ENCODE measurements around the gene RESP18.

The RESP18 gene

DNA sequence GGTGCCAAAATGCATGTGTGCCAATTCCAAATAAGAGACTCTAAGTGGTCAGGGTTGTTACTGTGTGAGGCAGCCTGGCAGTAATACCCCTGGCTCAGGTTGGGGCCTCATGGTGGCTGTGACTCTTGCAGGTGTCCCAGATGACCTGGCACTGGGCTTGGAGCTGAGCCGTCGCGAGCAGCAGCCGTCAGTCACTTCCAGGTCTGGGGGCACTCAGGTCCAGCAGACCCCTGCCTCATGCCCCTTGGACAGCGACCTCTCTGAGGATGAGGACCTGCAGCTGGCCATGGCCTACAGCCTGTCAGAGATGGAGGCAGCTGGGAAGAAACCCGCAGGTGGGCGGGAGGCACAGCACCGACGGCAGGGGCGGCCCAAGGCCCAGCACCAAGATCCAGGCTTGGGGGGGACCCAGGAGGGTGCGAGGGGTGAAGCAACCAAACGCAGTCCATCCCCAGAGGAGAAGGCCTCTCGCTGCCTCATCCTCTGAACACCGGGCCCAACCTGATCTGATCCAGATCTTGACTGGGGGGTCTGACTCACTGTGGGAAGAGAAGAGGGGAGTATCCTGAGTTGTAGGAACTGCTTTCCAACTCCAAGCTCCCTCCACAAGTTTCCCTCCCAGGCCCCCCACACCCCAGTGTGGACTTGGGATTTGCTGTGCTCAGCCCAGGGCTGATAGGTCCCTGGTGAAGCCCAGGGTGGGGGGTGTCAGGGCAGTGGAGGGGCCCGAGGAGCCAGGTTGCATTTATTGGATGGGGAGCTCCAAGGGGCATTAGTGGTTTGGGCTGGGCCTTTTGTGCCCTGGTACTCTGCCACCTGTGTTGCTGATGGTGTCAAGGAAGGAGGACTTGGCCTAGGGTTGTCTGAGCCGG lies 47.8 kb downstream of the RESP18 start:
- H3K4me3 ChIP-seq (ENCODE audit: extremely low read depth, insufficient read depth, low read length, poor library complexity, severe bottlenecking) = no peak overlapping the region
- H3K36me3 ChIP-seq (ENCODE audit: control insufficient read depth, insufficient read depth, low read length) = peaks cover 50% of the 10 kb centered on the region
- WGBS, 2 experiments (ENCODE audit: insufficient coverage in 2 of 2) = 95 to 96% methylated on average over 13 to 14 of the region's 16 CpGs
- H3K27ac ChIP-seq (ENCODE audit: low read depth, low read length, severe bottlenecking) = no peak overlapping the region
- no peaks in the 10 kb centered on the region for H3K9me3 ChIP-seq (ENCODE audit: control insufficient read depth, low read length)
- peaks cover 15% of the 10 kb centered on the region for H3K4me1 ChIP-seq (ENCODE audit: control insufficient read depth, insufficient read depth, low read length, poor library complexity, severe bottlenecking)

DNA sequence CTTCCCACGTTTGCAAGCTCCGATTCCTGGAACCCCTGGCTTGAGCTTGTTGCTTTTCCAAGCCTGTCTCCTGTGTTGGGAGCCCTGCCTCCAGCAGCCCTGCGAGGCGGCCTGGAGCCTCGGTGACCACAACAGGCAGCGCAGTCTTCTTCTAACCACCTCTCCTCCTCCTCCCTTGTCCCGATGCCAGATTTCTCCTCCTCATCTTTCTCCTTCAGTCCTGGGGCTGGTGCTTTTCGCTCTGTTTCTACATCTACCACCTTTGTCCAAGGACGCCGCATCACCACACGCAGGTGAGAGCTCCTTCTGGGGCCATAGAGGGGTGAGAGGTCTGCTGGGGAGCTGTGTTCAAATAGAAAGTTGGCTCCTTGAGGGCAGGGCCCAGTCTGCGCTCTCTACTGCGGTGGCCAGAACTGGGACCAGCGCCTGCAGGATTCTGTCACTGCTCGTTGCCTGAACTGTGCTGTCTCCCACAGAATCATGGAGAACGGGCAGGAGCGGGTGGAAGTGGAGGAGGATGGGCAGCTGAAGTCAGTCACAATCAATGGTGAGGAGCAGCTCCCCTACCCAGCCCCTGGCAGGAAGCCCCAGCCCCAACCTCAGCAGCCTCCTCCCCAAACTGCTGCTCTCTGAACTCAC lies 49.5 kb downstream of the RESP18 start:
- Histone ChIP-seq H3K36me3 (ENCODE audit: control insufficient read depth, insufficient read depth, low read length) (peaks cover 50% of the 10 kb centered on the region), H3K4me3 (ENCODE audit: extremely low read depth, insufficient read depth, low read length, poor library complexity, severe bottlenecking) (no peak overlapping the region), H3K4me1 (ENCODE audit: control insufficient read depth, insufficient read depth, low read length, poor library complexity, severe bottlenecking) (peaks cover 21% of the 10 kb centered on the region), H3K27ac (ENCODE audit: low read depth, low read length, severe bottlenecking) (no peak overlapping the region), H3K9me3 (ENCODE audit: control insufficient read depth, low read length) (no peaks in the 10 kb centered on the region)
- WGBS, 2 experiments (ENCODE audit: insufficient coverage in 2 of 2) = 94 to 95% methylated on average over 11 to 13 of the region's 17 CpGs

DNA sequence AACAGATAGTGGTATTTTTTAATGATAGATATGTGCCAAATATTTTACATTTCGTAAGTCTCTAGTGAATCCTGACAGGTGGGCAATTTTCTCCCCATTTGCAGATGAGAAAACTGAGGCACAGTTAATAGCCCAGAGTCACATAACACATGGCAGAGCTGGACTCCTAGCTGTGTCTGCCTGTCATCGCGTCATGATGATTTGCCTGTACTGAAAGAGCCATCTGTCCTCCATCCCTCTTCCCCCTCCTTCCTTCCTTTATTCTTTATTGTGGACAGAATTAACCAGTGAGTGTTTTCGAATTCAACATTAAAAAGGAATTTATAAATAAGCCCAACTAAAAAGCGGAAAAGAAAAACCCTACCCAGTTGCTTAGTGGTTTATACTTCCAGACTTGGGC lies 50.2 kb downstream of the RESP18 start:
- WGBS, 2 experiments (ENCODE audit: insufficient coverage in 2 of 2) = 100% methylated on average over 2 to 3 of the region's 5 CpGs
- Histone ChIP-seq H3K4me1 (ENCODE audit: control insufficient read depth, insufficient read depth, low read length, poor library complexity, severe bottlenecking) (peaks cover 28% of the 10 kb centered on the region), H3K9me3 (ENCODE audit: control insufficient read depth, low read length) (no peaks in the 10 kb centered on the region), H3K27ac (ENCODE audit: low read depth, low read length, severe bottlenecking) (no peak overlapping the region), H3K4me3 (ENCODE audit: extremely low read depth, insufficient read depth, low read length, poor library complexity, severe bottlenecking) (no peak overlapping the region), H3K36me3 (ENCODE audit: control insufficient read depth, insufficient read depth, low read length) (peaks cover 50% of the 10 kb centered on the region)

DNA sequence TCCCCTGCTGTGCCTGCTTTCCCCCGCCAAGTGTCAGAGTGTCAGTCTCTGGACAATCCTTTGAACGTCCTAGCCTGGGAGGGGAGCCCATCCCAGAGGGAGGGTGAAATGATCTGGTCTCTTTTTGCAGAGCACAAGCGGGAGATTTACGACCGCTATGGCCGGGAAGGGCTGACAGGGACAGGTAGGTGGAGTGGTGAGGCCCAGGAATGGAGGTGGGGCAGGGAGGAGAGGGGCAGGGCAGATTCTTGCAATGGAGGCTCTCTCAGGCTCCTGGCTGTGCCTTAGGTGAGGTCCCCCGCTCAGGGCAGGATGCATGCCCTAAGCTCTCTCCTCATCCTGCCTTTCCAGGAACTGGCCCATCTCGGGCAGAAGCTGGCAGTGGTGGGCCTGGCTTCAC lies 51.0 kb downstream of the RESP18 start:
- Histone ChIP-seq H3K36me3 (ENCODE audit: control insufficient read depth, insufficient read depth, low read length) (peaks cover 47% of the 10 kb centered on the region), H3K4me1 (ENCODE audit: control insufficient read depth, insufficient read depth, low read length, poor library complexity, severe bottlenecking) (peaks cover 31% of the 10 kb centered on the region), H3K4me3 (ENCODE audit: extremely low read depth, insufficient read depth, low read length, poor library complexity, severe bottlenecking) (no peak overlapping the region), H3K9me3 (ENCODE audit: control insufficient read depth, low read length) (no peaks in the 10 kb centered on the region), H3K27ac (ENCODE audit: low read depth, low read length, severe bottlenecking) (no peak overlapping the region)
- WGBS, 2 experiments (ENCODE audit: insufficient coverage in 2 of 2) = 67 to 81% methylated on average over 1 to 5 of the region's 8 CpGs

DNA sequence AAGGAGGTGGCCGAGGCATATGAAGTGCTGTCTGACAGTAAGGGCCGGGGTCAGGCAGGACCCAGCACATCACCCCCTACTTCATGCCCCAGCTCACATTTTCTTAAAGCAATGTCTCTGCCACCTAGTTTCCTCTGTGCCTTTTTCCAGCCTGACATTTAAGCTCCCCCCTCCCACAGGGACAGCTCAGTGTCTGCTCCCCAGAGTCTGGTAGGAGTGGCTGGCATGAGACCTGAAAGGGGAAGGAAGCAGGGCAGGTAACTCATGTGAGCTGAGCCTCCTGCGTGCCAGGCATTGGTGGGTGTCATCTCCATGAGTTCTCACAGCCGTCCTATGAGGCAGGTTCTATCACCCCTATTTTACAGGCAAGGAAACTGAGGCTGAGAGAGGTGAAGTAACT lies 51.9 kb downstream of the RESP18 start:
- Histone ChIP-seq H3K27ac (ENCODE audit: low read depth, low read length, severe bottlenecking) (no peak overlapping the region), H3K36me3 (ENCODE audit: control insufficient read depth, insufficient read depth, low read length) (peaks cover 43% of the 10 kb centered on the region), H3K4me3 (ENCODE audit: extremely low read depth, insufficient read depth, low read length, poor library complexity, severe bottlenecking) (peak overlapping the region; percentile 59), H3K9me3 (ENCODE audit: control insufficient read depth, low read length) (no peaks in the 10 kb centered on the region), H3K4me1 (ENCODE audit: control insufficient read depth, insufficient read depth, low read length, poor library complexity, severe bottlenecking) (peaks cover 31% of the 10 kb centered on the region)
- WGBS, 2 experiments (ENCODE audit: insufficient coverage in 2 of 2) = 80 to 96% methylated on average over 3 to 4 of the region's 4 CpGs

DNA sequence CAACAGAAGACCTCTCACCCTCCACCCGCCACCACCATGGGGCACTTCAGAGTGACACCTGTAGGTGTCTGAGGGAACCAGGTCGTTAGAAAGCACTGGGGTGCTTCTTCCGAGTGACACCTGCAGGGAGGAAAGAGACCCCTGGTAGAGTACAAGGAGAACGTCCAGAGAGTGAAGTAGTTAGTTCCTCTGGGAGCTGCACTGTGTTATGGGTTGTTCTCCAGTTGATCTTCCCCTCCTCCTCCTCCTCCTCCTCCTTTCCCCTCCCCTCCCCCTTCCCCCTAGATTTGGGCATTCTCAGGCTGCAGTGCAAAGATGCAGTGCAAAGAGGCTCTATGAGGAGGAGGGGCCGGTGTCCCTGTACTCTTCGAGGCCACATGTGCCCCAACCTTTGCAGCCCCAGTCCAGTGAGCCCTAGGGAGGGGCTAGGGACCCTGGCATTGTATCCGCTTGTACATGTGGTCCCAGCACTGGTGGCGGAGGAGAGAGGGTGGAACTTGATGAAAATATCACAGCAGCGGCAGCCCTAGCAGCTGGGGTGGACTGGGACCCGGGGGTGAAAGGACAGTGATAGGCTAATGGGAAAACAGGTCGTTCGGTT lies 52.5 kb downstream of the RESP18 start:
- Histone ChIP-seq H3K4me3 (ENCODE audit: extremely low read depth, insufficient read depth, low read length, poor library complexity, severe bottlenecking) (peak overlapping the region; percentile 59), H3K36me3 (ENCODE audit: control insufficient read depth, insufficient read depth, low read length) (peaks cover 42% of the 10 kb centered on the region), H3K9me3 (ENCODE audit: control insufficient read depth, low read length) (no peaks in the 10 kb centered on the region), H3K4me1 (ENCODE audit: control insufficient read depth, insufficient read depth, low read length, poor library complexity, severe bottlenecking) (peaks cover 36% of the 10 kb centered on the region), H3K27ac (ENCODE audit: low read depth, low read length, severe bottlenecking) (peak overlapping the region; percentile 98)
- WGBS, 2 experiments (ENCODE audit: insufficient coverage in 2 of 2) = 69 to 78% methylated on average over 6 to 7 of the region's 12 CpGs

DNA sequence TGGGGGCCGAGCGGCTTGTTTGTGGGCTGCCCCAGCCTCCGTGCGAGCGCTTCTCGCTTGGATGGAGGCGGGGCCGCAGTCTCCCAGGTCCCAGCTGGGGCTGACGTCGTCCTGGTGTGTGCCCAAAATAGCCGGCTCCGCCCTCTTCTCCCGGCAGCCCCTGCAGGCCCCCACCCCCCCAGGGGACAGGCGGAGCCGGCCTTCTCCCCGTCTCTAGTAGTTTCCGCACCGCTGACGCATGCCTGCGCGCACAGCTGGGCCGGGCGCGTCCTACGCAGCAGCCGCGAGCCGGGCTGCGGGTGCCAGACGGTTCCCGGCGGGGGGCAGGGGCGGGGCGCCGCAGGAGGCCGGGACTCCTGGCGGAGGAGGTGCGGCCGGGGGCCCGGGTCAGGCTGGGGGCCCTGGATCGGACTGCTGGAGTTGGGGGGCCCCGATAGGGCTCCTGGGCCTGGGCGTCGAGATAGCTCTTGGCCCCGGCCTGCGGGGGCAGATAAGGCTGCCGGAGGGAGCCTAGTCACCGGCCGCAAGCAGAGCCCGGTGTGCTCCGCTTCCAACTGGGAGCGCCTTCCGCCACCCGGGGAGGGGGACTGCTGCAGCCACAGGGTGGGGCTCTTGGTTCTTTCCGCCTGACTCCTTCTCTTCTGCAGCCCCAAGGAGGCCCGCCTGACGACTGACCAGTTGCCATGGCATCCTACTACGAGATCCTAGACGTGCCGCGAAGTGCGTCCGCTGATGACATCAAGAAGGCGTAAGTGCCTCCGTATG lies 53.2 kb downstream of the RESP18 start, which contains the start of gene DNAJB2:
Gene DNAJB2 (plus strand): TSS at position 216 of the 765 bp plus-strand sequence. CDS start 468 bp downstream, at position 684.
- Histone ChIP-seq H3K4me1 (ENCODE audit: control insufficient read depth, insufficient read depth, low read length, poor library complexity, severe bottlenecking) (peaks cover 35% of the 10 kb centered on the region), H3K27ac (ENCODE audit: low read depth, low read length, severe bottlenecking) (peak within 1 kb of the TSS; percentile 98), H3K4me3 (ENCODE audit: extremely low read depth, insufficient read depth, low read length, poor library complexity, severe bottlenecking) (peak within 1 kb of the TSS; percentile 59), H3K36me3 (ENCODE audit: control insufficient read depth, insufficient read depth, low read length) (peaks cover 36% of the 10 kb centered on the region), H3K9me3 (ENCODE audit: control insufficient read depth, low read length) (no peaks in the 10 kb centered on the region)
- 1% methylated on average over 42 to 45 of the region's 65 CpGs for WGBS, 2 experiments (ENCODE audit: insufficient coverage in 2 of 2)

DNA sequence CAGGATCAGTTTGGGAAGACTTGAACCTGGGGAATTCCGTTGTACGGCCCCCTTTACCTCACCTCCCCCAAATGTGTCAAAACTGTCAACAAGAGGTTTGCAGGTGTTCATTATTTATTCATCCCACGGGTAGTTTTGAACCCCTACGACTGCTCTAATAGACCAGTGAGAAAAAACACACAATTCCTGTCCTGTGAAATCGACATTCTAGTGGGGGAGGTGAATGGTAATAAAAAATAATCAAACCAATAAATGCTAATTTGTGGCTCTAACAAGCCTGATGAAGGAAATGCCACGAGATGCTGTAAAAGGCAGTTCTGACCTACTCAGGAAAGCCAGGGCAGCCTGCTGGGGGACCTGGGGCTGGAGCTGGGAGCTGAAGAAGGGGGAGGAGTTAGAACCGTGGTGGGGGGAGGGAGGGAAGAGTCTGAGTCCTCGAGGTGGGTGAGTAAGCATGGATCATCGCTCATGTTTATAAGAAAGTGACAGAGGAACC lies 53.8 kb downstream of the RESP18 start:
- Histone ChIP-seq H3K4me3 (ENCODE audit: extremely low read depth, insufficient read depth, low read length, poor library complexity, severe bottlenecking) (peak overlapping the region; percentile 59), H3K27ac (ENCODE audit: low read depth, low read length, severe bottlenecking) (peak overlapping the region; percentile 98), H3K4me1 (ENCODE audit: control insufficient read depth, insufficient read depth, low read length, poor library complexity, severe bottlenecking) (peaks cover 42% of the 10 kb centered on the region), H3K9me3 (ENCODE audit: control insufficient read depth, low read length) (no peaks in the 10 kb centered on the region), H3K36me3 (ENCODE audit: control insufficient read depth, insufficient read depth, low read length) (peaks cover 29% of the 10 kb centered on the region)
- 12 to 13% methylated on average over 5 to 6 of the region's 9 CpGs for WGBS, 2 experiments (ENCODE audit: insufficient coverage in 2 of 2)

DNA sequence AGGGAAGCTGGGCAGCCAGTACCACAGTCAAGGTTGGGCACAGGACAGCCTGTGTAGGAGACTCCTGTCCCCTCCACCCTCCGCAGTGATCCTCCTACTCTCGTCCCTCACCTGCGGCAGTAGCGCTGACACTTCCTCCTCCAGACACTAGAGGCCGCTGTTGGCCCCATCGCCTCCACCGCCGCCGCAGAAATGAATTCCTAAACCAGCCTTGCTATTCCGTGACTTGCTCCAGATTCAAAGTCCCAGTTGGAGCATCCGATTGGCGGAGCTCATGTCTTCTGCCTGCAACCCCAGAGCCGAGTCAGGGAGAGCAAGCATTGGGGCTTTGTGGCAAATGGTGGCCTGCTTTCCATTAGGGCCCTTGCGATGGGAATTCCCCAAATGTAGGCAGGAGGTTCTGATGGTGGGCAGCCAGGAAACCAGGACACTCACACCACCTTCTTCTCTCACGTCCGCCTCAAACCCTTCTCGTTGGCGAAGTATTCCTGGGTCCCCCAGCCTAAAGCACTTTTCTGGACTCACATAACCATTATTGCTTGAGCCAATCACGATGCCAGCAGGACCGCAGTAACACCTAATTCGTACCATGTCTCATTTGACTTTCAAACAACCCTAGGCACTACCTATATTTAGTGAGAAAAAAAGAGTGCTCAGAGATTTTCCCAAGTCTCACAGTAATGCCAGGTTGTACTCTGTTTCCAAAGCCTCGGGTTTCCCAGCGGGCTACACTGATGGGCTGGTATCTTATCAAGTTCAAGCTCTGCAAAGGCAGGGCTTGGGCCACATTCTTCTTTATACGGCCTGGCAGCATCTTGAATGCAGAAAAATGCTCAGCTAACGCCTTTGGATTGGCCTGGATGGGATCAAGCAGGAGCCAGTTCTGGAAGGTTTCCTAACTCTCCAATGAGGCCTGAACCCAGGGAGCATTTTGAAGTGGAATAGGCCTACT lies 54.6 kb downstream of the RESP18 start:
- H3K27ac ChIP-seq (ENCODE audit: low read depth, low read length, severe bottlenecking) = peak overlapping the region; percentile 98
- H3K9me3 ChIP-seq (ENCODE audit: control insufficient read depth, low read length) = no peaks in the 10 kb centered on the region
- peaks cover 23% of the 10 kb centered on the region for H3K36me3 ChIP-seq (ENCODE audit: control insufficient read depth, insufficient read depth, low read length)
- 31 to 33% methylated on average over 24 to 25 of the region's 25 CpGs for WGBS, 2 experiments (ENCODE audit: insufficient coverage in 2 of 2)
- peak overlapping the region; percentile 59 for H3K4me3 ChIP-seq (ENCODE audit: extremely low read depth, insufficient read depth, low read length, poor library complexity, severe bottlenecking)
- peaks cover 45% of the 10 kb centered on the region for H3K4me1 ChIP-seq (ENCODE audit: control insufficient read depth, insufficient read depth, low read length, poor library complexity, severe bottlenecking)
